ENCODE results near the gene LRRC26.

LRRC26 gene

GRCh38 chr9:137169896-137170358, at the start of gene LRRC26:
TSS of gene LRRC26 (minus strand) at chr9:137170051. CDS start at chr9:137169943, 108 bp downstream.
- Histone ChIP-seq H3K4me1 (no peaks in the 10 kb centered on the region), H3K36me3 (replicated peaks) (no peaks in the 10 kb centered on the region), H3K4me3 (no peak within 1 kb of the TSS), H3K9me3 (no peaks in the 10 kb centered on the region), H3K27me3 (ENCODE audit: low read depth) (peaks cover 45% of the 10 kb centered on the region)
- in situ Hi-C loops (cut with MboI; ENCODE audit: low sequenced_read_pairs), result no loop called here
- no peak for DNase-seq (ENCODE audit: low spot score in 2 of 2)

- in situ Hi-C loops (cut with MboI; ENCODE audit: low sequenced_read_pairs), result no loop called here
- H3K9me3 ChIP-seq, result no peaks in the 10 kb centered on the region
- no peak for DNase-seq (ENCODE audit: low spot score in 2 of 2)
- H3K36me3 ChIP-seq (replicated peaks), result peaks cover 18% of the 10 kb centered on the region
- H3K4me3 ChIP-seq, result no peak overlapping the region
- H3K27me3 ChIP-seq (ENCODE audit: low read depth), result no peaks in the 10 kb centered on the region
- H3K4me1 ChIP-seq, result peaks cover 7% of the 10 kb centered on the region
Measured at GRCh38 chr9:137218754-137219271, 49.0 kb upstream of the LRRC26 start.

- Histone ChIP-seq H3K4me1 (peaks cover 6% of the 10 kb centered on the region), H3K9me3 (no peaks in the 10 kb centered on the region), H3K36me3 (replicated peaks) (peaks cover 21% of the 10 kb centered on the region), H3K27me3 (ENCODE audit: low read depth) (no peaks in the 10 kb centered on the region), H3K4me3 (no peak overlapping the region)
- DNase-seq (ENCODE audit: low spot score in 2 of 2), result no peak
- in situ Hi-C loops (cut with MboI; ENCODE audit: low sequenced_read_pairs), result no loop called here
Measured at GRCh38 chr9:137218212-137218753, 48.4 kb upstream of the LRRC26 start.

GRCh38 chr9:137217276-137218211, 47.7 kb upstream of the LRRC26 start:
- peaks cover under 1% of the 10 kb centered on the region for H3K4me1 ChIP-seq
- H3K27me3 ChIP-seq (ENCODE audit: low read depth), result no peaks in the 10 kb centered on the region
- in situ Hi-C loops (cut with MboI; ENCODE audit: low sequenced_read_pairs), result no loop called here
- peak; percentile 35 to 81 for DNase-seq (ENCODE audit: low spot score in 2 of 2)
- H3K9me3 ChIP-seq, result no peaks in the 10 kb centered on the region
- H3K4me3 ChIP-seq, result no peak overlapping the region
- peaks cover 21% of the 10 kb centered on the region for H3K36me3 ChIP-seq (replicated peaks)

GRCh38 chr9:137216188-137216965, 46.5 kb upstream of the LRRC26 start:
- Histone ChIP-seq H3K4me3 (no peak overlapping the region), H3K9me3 (no peaks in the 10 kb centered on the region), H3K36me3 (replicated peaks) (peaks cover 21% of the 10 kb centered on the region), H3K4me1 (no peaks in the 10 kb centered on the region), H3K27me3 (ENCODE audit: low read depth) (no peaks in the 10 kb centered on the region)
- DNase-seq (ENCODE audit: low spot score in 2 of 2), result no peak
- in situ Hi-C loops (cut with MboI; ENCODE audit: low sequenced_read_pairs), result no loop called here

GRCh38 chr9:137215196-137215986, 45.5 kb upstream of the LRRC26 start:
- Histone ChIP-seq H3K36me3 (replicated peaks) (peaks cover 21% of the 10 kb centered on the region), H3K4me1 (no peaks in the 10 kb centered on the region), H3K4me3 (no peak overlapping the region), H3K9me3 (no peaks in the 10 kb centered on the region), H3K27me3 (ENCODE audit: low read depth) (no peaks in the 10 kb centered on the region)
- DNase-seq (ENCODE audit: low spot score in 2 of 2), result no peak
- in situ Hi-C loops (cut with MboI; ENCODE audit: low sequenced_read_pairs), result no loop called here

GRCh38 chr9:137214620-137215019, 44.8 kb upstream of the LRRC26 start:
- DNase-seq (ENCODE audit: low spot score in 2 of 2), result no peak
- H3K36me3 ChIP-seq (replicated peaks), result peaks cover 24% of the 10 kb centered on the region
- no peaks in the 10 kb centered on the region for H3K4me1 ChIP-seq
- H3K9me3 ChIP-seq, result no peaks in the 10 kb centered on the region
- in situ Hi-C loops (cut with MboI; ENCODE audit: low sequenced_read_pairs), result no loop called here
- no peaks in the 10 kb centered on the region for H3K27me3 ChIP-seq (ENCODE audit: low read depth)
- H3K4me3 ChIP-seq, result no peak overlapping the region

GRCh38 chr9:137213160-137214060, 43.6 kb upstream of the LRRC26 start:
- DNase-seq (ENCODE audit: low spot score in 2 of 2), result no peak
- no peak overlapping the region for H3K4me3 ChIP-seq

GRCh38 chr9:137212520-137212919, 42.7 kb upstream of the LRRC26 start:
- in situ Hi-C loops (cut with MboI; ENCODE audit: low sequenced_read_pairs), result no loop called here
- no peak for DNase-seq (ENCODE audit: low spot score in 2 of 2)
- Histone ChIP-seq H3K27me3 (ENCODE audit: low read depth) (no peaks in the 10 kb centered on the region), H3K4me1 (no peaks in the 10 kb centered on the region), H3K9me3 (no peaks in the 10 kb centered on the region), H3K36me3 (replicated peaks) (peaks cover 29% of the 10 kb centered on the region), H3K4me3 (no peak overlapping the region)

More at GRCh38 chr9:137213160-137214060, 43.6 kb upstream of the LRRC26 start:
- in situ Hi-C loops (cut with MboI; ENCODE audit: low sequenced_read_pairs), result no loop called here
- Histone ChIP-seq H3K9me3 (no peaks in the 10 kb centered on the region), H3K36me3 (replicated peaks) (peaks cover 26% of the 10 kb centered on the region), H3K4me1 (no peaks in the 10 kb centered on the region), H3K27me3 (ENCODE audit: low read depth) (no peaks in the 10 kb centered on the region)

GRCh38 chr9:137211532-137211931, 41.7 kb upstream of the LRRC26 start:
- H3K27me3 ChIP-seq (ENCODE audit: low read depth), result no peaks in the 10 kb centered on the region

GRCh38 chr9:137206602-137207001, 36.8 kb upstream of the LRRC26 start:
- Histone ChIP-seq H3K27me3 (ENCODE audit: low read depth) (no peaks in the 10 kb centered on the region), H3K4me1 (peaks cover 21% of the 10 kb centered on the region), H3K9me3 (no peaks in the 10 kb centered on the region), H3K4me3 (peak overlapping the region; percentile 90), H3K36me3 (replicated peaks) (peaks cover 21% of the 10 kb centered on the region)
- no peak for DNase-seq (ENCODE audit: low spot score in 2 of 2)
- in situ Hi-C loops (cut with MboI; ENCODE audit: low sequenced_read_pairs), result no loop called here

More at GRCh38 chr9:137211532-137211931, 41.7 kb upstream of the LRRC26 start:
- Histone ChIP-seq H3K9me3 (no peaks in the 10 kb centered on the region), H3K36me3 (replicated peaks) (peaks cover 29% of the 10 kb centered on the region), H3K4me1 (peaks cover 1% of the 10 kb centered on the region), H3K4me3 (no peak overlapping the region)
- in situ Hi-C loops (cut with MboI; ENCODE audit: low sequenced_read_pairs), result no loop called here
- no peak for DNase-seq (ENCODE audit: low spot score in 2 of 2)

All from HAP-1 (cell line).